ENCODE data around the gene NDUFAF4.

- no peak for TF ChIP-seq SMC3 (IDR thresholded peaks at IDR 0.05; ENCODE audit: borderline replicate concordance, low read length)
- no peak for TF ChIP-seq CTCF (IDR thresholded peaks at IDR 0.05 in 2 of 3, conservative IDR thresholded peaks at IDR 0.05 in 1 of 3; ENCODE audit: control insufficient read depth in 2 of 3, extremely low read depth in 1 of 3, insufficient read depth in 1 of 3, low read depth in 3 of 3, low read length in 3 of 3)
- no peak for TF ChIP-seq TCF7 (IDR thresholded peaks at IDR 0.05; ENCODE audit: borderline replicate concordance)
- no peak for TF ChIP-seq USF2 (IDR thresholded peaks at IDR 0.05; ENCODE audit: borderline replicate concordance, low read depth, low read length)
- no peak for TF ChIP-seq SIN3A (IDR thresholded peaks at IDR 0.05; ENCODE audit: low read depth, low read length)
- no peak for TF ChIP-seq ZZZ3 (IDR thresholded peaks at IDR 0.05; ENCODE audit: control insufficient read depth, insufficient read length, low read depth)
- no peak for TF ChIP-seq NR2F1 (conservative IDR thresholded peaks at IDR 0.05)
- TF ChIP-seq REST (IDR thresholded peaks at IDR 0.05; ENCODE audit: low read depth, low read length): no peak
Observed at GRCh38 chr6:96911751-96912150, 14.1 kb upstream of the NDUFAF4 start.

All from GM12878 (cell line).